Measurements from ENCODE around the gene POLR2C. TPM values are rescaled to one million over a fixed set of nuclear protein-coding genes. Genes with fewer than 3 reads are reported as not detected.
A peak's percentile ranks its signal among the peaks of the same experiment; 100 is the strongest.

The POLR2C gene
- total and polyA plus RNA-seq, 10 of the 15 experiments (the other 5 are each of a cell fraction or from before 2014, with no cell fraction given): 26.9 to 93.0 (median 57.8) TPM

DNA sequence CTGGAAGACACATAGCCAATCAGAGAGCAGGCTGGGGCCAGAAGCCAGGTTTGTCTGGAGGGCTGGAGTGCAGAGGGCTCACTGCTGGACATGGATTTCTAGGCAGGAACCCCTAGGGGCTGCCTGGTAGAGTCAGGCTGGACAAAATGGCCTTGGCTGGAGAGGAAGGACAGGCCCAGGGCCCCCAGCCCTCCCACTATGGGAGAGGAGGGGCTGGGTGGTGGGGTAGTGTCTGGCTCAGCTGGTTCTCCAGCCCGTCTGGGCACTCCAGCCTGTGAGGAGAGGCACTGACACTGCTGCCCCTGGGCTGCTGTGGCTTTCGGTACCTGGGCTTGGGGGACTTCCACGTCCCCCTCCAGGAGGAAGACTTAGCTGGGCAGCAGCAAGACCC, 45.6 kb downstream of the POLR2C start:
- Histone ChIP-seq H3K36me3 (ENCODE audit: control insufficient read depth in 2 of 2, insufficient read depth in 2 of 2, low read length in 1 of 2) (peaks cover 0 to 3% of the 10 kb centered on the region in 2 experiments; a peak in 2 of 4 replicates), H3K27ac (ENCODE audit: control insufficient read depth, insufficient read depth) (no peak overlapping the region), H2AFZ (ENCODE audit: control insufficient read depth, low read depth, low read length) (no peak overlapping the region), H4K20me1 (ENCODE audit: control insufficient read depth, insufficient read depth) (no peaks in the 10 kb centered on the region), H3K9ac (ENCODE audit: control insufficient read depth, insufficient read depth, low read length) (no peak overlapping the region), H3K4me2 (ENCODE audit: control insufficient read depth, insufficient read depth) (no peak overlapping the region), H3K4me1 (ENCODE audit: control insufficient read depth, insufficient read depth, low read length) (no peaks in the 10 kb centered on the region), H3K9me3 (replicated peaks; ENCODE audit: control insufficient read depth, insufficient read depth, low read length) (no peaks in the 10 kb centered on the region), H3K27me3 (replicated peaks in 1 of 2; ENCODE audit: control insufficient read depth in 2 of 2, insufficient read depth in 2 of 2, low read length in 1 of 2) (no peaks in the 10 kb centered on the region; a peak in 2 of 4 replicates), H3K79me2 (ENCODE audit: control insufficient read depth, insufficient read depth, low read length) (no peaks in the 10 kb centered on the region), H3K4me3 (no peak overlapping the region)
- intact Hi-C loops (cut with micrococcal nuclease; ENCODE audit: unreplicated experiment) (loop anchor here (2.0 kb wide), 1 partner anchor 13 kb away; no protein-coding TSS in a partner anchor), in situ Hi-C loops (cut with MboI) (no loop called here)
- WGBS (ENCODE audit: insufficient coverage, insufficient replicate concordance, low lambda C conversion rate, missing lambda C conversion rate): 23% methylated on average over 3 of the region's 3 CpGs
- BruUV-seq (replicated peaks): no TSS peak
- CTCF ChIA-PET: interaction anchor here (0.9 to 2.7 kb wide), 5 partner anchors 9 to 91 kb away, joined by 3 to 9 read pairs (median 4); partner anchors contain the start of gene POLR2C
- peak; percentile 11; the same call in 2 of the 3 replicates for ATAC-seq
- POLR2A ChIA-PET: no interaction called here
- SMC1A ChIA-PET (ENCODE audit: uncharacterized antibody, unreplicated experiment): interaction anchor here (1.0 kb wide), 1 partner anchor 83 kb away, joined by 3 read pairs; no protein-coding TSS in a partner anchor
- FAIRE-seq: no peak
- DNase-seq (ENCODE audit: low read depth, low spot score): no peak
- TF ChIP-seq BHLHE40 (IDR thresholded peaks at IDR 0.05; ENCODE audit: borderline replicate concordance in 1 of 2, low read depth in 2 of 2, low read length in 1 of 2): no peak
- no peak for TF ChIP-seq ZNF384 (IDR thresholded peaks at IDR 0.05; ENCODE audit: borderline replicate concordance, low read depth, low read length)
- TF ChIP-seq MYC (IDR thresholded peaks at IDR 0.05; ENCODE audit: insufficient read depth, insufficient read length, insufficient replicate concordance, low read length, severe bottlenecking): no peak
- no peak for TF ChIP-seq SREBF1 (IDR thresholded peaks at IDR 0.05; ENCODE audit: low read length)
- RAD21 ChIA-PET (ENCODE audit: unreplicated experiment): interaction anchor here (1.2 kb wide), 1 partner anchor 287 kb away, joined by 3 read pairs; no protein-coding TSS in a partner anchor

DNA sequence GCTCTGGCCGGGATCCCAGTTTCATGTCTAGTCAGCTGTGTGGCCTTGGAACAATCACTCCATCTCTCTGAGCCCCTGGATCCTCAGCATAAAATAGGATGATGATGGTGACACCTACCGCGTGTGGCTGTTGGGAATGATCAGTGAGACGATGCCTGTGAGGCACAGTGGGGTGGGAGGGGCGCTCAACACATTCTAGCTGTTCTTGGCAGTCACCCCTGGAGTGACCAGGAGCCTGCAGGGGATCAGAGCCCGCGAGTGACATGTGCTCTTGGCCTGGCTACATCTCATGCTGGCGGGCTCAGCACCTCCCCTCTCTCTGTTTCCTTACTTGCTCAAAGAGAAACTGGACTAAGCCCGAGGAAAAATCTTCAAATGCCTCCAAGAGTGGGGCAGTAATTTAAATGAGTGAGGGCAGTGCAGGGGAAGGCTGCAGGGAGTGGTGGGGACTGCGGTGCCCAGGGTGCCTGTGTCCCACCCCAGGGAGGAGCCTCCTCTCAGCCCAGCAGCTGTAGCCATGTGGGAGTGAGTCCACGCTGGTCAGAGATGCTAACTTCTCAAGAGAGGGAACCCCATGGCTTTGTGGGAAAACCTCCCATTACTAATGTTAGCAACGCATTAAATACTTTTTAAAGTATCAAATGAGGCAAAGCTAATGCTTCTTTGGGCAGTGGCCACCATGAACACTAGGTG, 46.9 kb downstream of the POLR2C start:
- in situ Hi-C loops (cut with MboI): no loop called here
- Histone ChIP-seq H2AFZ (ENCODE audit: control insufficient read depth, low read depth, low read length) (no peak overlapping the region), H4K20me1 (ENCODE audit: control insufficient read depth, insufficient read depth) (no peaks in the 10 kb centered on the region), H3K9ac (ENCODE audit: control insufficient read depth, insufficient read depth, low read length) (no peak overlapping the region), H3K27ac (ENCODE audit: control insufficient read depth, insufficient read depth) (no peak overlapping the region), H3K9me3 (replicated peaks; ENCODE audit: control insufficient read depth, insufficient read depth, low read length) (no peaks in the 10 kb centered on the region), H3K4me1 (ENCODE audit: control insufficient read depth, insufficient read depth, low read length) (no peaks in the 10 kb centered on the region), H3K27me3 (replicated peaks in 1 of 2; ENCODE audit: control insufficient read depth in 2 of 2, insufficient read depth in 2 of 2, low read length in 1 of 2) (no peaks in the 10 kb centered on the region; a peak in 2 of 4 replicates), H3K4me2 (ENCODE audit: control insufficient read depth, insufficient read depth) (no peak overlapping the region), H3K4me3 (no peak overlapping the region), H3K79me2 (ENCODE audit: control insufficient read depth, insufficient read depth, low read length) (no peaks in the 10 kb centered on the region), H3K36me3 (ENCODE audit: control insufficient read depth in 2 of 2, insufficient read depth in 2 of 2, low read length in 1 of 2) (peaks cover 0 to 3% of the 10 kb centered on the region in 2 experiments; a peak in 2 of 4 replicates)
- ChIA-PET CTCF (interaction anchor here (0.5 to 2.7 kb wide), 5 partner anchors 10 to 93 kb away, joined by 3 to 9 read pairs (median 5); partner anchors contain the start of gene POLR2C), SMC1A (ENCODE audit: uncharacterized antibody, unreplicated experiment) (interaction anchor here (0.7 to 1.5 kb wide), 2 partner anchors 9 to 14 kb away, joined by 3 read pairs; no protein-coding TSS in a partner anchor), RAD21 (ENCODE audit: unreplicated experiment) (no interaction called here), POLR2A (no interaction called here)
- no peak for DNase-seq (ENCODE audit: low read depth, low spot score)
- TF ChIP-seq CBFB (IDR thresholded peaks at IDR 0.05; ENCODE audit: low read depth) (no peak), NFXL1 (IDR thresholded peaks at IDR 0.05; ENCODE audit: borderline replicate concordance) (no peak), JUNB (IDR thresholded peaks at IDR 0.05) (no peak), NRF1 (conservative IDR thresholded peaks at IDR 0.05; ENCODE audit: low read depth, low read length) (no peak), SREBF2 (IDR thresholded peaks at IDR 0.05; ENCODE audit: low read length) (no peak)
- TF ChIP-seq, protein P1, sequence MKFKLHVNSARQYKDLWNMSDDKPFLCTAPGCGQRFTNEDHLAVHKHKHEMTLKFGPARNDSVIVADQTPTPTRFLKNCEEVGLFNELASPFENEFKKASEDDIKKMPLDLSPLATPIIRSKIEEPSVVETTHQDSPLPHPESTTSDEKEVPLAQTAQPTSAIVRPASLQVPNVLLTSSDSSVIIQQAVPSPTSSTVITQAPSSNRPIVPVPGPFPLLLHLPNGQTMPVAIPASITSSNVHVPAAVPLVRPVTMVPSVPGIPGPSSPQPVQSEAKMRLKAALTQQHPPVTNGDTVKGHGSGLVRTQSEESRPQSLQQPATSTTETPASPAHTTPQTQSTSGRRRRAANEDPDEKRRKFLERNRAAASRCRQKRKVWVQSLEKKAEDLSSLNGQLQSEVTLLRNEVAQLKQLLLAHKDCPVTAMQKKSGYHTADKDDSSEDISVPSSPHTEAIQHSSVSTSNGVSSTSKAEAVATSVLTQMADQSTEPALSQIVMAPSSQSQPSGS (IDR thresholded peaks at IDR 0.05; ENCODE audit: low read length): no peak
- ATAC-seq: no peak
- intact Hi-C loops (cut with micrococcal nuclease; ENCODE audit: unreplicated experiment): loop anchor here (2.0 kb wide), 1 partner anchor 15 kb away; no protein-coding TSS in a partner anchor
- FAIRE-seq: no peak
- WGBS (ENCODE audit: insufficient coverage, insufficient replicate concordance, low lambda C conversion rate, missing lambda C conversion rate): 39% methylated on average over 12 of the region's 12 CpGs
- BruUV-seq (replicated peaks): no TSS peak
